ENCODE results near the gene SCGB1D1.
"Not testable (repeated sequence)": the region's sequence is repeated elsewhere in the genome, so short reads cannot be mapped to it uniquely, and the experiment has no call there.

The SCGB1D1 gene

DNA sequence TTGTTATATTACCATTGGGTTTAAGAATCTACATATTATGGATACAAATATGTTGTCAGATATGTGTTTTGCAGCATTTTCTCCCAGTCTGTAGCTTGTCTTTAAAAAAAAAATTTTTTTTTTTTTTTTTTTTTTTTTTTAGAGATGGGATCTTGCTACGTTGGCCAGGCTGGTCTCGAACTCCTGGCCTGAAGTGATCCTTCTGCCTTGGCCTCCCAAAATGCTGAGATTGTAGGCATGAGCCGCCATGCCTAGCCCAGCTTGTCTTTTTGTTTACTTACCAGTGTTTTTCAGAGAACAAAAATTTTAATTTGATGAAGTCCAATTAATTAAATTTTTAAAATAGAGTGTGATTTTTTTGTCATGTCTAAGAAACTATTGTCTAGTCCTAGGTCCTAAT, 36.4 kb upstream of the SCGB1D1 start:
- no peak overlapping the region for H3K4me3 ChIP-seq
- H3K27ac ChIP-seq: no peak overlapping the region

DNA sequence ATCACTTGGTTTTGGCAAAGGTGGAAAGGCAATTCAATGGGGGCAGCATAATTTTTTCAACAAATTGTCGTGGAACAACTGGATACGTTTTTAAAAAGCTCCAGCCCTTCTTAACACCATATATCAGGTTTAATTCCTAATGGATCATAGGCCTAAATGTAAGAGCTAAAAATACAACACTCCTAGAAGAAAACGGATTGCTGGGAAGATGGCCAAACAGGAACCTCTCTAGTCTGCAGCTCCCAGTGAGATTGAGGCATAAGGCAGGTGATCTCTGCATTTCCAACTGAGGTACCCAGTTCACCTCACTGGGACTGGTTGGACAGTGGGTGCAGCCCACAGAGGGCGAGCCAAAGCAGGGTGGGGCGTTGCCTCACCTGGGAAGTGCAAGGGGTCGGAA, 32.4 kb upstream of the SCGB1D1 start:
- Histone ChIP-seq H3K4me3 (no peak overlapping the region), H3K27ac (no peak overlapping the region)

GRCh38 chr11:62166371-62166770, 23.6 kb upstream of the SCGB1D1 start:
- H3K27ac ChIP-seq: no peak overlapping the region
- no peak overlapping the region for H3K4me3 ChIP-seq

DNA sequence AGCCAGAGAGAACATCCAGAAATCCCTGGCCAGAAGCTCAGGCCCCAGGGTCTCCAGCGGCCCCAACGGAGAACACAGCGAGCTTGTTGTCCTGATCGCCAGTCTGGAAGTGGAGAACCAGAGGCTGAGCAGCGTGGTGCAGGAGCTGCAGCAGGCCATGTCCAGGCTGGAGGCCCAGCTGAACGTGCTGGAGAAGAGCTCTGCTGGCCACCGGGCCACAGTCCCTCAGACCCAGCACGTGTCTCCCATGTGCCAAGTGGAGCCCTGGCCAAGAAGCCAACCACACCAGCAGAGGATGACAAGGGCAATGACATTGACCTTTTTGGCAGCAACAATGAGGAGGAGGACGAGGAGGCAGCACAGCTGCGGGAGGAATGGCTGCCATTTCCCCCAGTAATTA, 20.6 kb upstream of the SCGB1D1 start:
- no peak overlapping the region for H3K4me3 ChIP-seq

DNA sequence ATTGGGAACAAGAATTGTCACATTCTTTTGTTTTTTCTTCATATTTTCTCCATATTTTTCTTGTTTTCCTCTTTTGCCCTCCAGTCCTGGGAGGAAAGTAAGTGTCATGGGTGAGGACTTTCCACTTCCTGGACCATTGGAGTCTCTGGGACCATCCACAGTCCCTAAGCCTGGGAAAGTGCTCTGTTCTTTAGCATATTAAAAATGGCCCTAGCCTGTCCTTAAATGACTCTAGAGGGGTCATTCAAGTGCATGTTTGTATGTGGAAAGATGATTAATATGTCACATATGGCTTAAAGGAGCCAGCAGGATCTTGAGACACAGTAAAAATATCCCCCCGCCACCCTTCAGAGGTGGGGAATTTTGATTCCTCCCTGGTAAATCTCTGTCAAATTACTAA, 20.1 kb upstream of the SCGB1D1 start:
- no peak overlapping the region for H3K4me3 ChIP-seq
- no peak overlapping the region for H3K27ac ChIP-seq

More for the DNA sequence above, 20.6 kb upstream of the SCGB1D1 start:
- peak overlapping the region in 2 of 21 experiments; percentile 5 to 32 for H3K27ac ChIP-seq

GRCh38 chr11:62171261-62171723, 18.7 kb upstream of the SCGB1D1 start:
- Histone ChIP-seq H3K27ac (no peak overlapping the region), H3K4me3 (no peak overlapping the region)

GRCh38 chr11:62172294-62172693, 17.7 kb upstream of the SCGB1D1 start:
- Histone ChIP-seq H3K4me3 (no peak overlapping the region), H3K27ac (no peak overlapping the region)

DNA sequence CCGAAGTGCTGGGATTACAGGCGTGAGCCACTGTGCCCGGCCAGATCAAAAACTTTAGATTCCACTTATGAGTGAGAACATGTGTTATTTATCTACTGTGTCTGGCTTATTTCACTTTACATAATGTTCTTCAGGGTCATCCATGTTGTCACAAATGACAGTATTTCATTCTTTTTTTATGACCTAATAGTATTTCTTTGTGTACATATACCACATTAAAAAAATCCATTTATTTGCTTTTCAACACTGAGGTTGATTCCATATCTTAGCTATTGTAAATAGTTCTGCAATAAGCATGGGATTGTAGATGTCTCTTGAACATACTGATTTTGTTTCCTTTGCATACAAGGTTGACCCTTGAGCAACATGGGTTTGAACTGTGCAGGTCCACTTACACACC, 13.2 kb upstream of the SCGB1D1 start:
- Histone ChIP-seq H3K27ac (no peak overlapping the region), H3K4me3 (no peak overlapping the region)

DNA sequence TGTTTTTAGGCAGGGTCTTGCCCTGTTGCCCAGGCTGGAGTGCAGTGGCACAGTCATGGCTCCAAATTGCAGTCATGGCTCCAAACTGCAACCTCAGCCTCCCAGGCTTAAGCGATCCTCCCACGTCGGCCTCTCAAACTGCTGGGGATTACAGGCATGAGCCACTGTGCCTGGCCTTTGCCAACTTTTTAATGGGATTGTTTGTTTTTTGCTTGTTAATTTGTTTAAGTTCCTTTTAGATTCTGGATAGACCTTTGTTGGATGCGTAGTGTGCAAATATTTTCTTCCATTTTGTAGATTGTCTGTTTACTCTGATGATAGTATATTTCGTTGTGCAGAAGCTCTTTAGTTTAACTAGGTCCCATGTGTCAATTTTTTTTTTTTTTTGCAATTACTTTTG, 10.0 kb upstream of the SCGB1D1 start:
- Histone ChIP-seq H3K27ac (no peak overlapping the region), H3K4me3 (no peak overlapping the region)

- H3K4me3 ChIP-seq: no peak overlapping the region
- no peak overlapping the region for H3K27ac ChIP-seq
These were observed 8.9 kb upstream of the SCGB1D1 start for GRCh38 chr11:62181097-62181496.

- Histone ChIP-seq H3K27ac (no peak overlapping the region), H3K4me3 (no peak overlapping the region)
These were observed 7.7 kb upstream of the SCGB1D1 start for GRCh38 chr11:62182147-62182891.

DNA sequence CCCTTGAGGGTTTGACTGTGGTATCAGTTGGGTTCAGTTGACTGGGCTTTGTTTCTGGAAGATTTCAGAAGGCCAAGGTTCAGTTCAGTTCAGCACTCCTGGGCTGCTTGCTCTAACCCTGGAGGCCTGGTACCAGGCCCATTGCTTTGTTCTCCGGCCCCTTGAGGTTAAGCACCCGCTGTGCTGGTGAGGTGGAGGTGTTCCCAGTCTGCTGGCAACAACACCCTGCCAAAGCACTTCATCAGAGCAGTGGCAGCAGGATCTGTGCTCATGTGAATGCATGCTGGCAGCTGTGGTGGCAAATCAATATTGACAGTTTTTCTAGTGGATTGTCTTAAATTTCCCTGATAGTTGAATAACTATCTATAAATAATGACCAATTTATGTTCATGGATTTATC, 3.8 kb upstream of the SCGB1D1 start:
- Histone ChIP-seq H3K27ac (no peak overlapping the region), H3K4me3 (no peak overlapping the region)

DNA sequence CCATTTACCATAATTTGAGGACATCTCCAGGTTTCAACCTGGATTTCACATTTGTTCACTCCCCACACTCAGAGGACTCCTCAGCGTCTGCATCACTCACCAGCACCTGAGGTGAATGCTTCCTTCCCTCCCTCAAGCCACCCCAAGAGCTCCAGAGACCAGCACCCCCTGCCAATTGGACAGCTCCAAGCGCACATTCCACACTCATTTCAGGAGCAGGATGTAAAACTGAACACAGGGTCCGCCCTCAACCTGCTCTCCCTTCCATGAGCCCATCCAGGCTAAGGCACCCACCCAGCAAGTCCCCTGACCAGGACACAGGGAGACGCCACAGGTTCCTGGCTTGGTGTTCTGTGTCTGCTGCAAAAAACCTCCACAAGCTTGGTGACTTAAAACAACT, 3.9 kb downstream of the SCGB1D1 start:
- H3K27ac ChIP-seq: no peak overlapping the region
- no peak overlapping the region for H3K4me3 ChIP-seq

- not testable (repeated sequence) for H3K4me3 ChIP-seq, H3K27ac ChIP-seq
These were observed 5.0 kb downstream of the SCGB1D1 start for GRCh38 chr11:62195010-62195409.

DNA sequence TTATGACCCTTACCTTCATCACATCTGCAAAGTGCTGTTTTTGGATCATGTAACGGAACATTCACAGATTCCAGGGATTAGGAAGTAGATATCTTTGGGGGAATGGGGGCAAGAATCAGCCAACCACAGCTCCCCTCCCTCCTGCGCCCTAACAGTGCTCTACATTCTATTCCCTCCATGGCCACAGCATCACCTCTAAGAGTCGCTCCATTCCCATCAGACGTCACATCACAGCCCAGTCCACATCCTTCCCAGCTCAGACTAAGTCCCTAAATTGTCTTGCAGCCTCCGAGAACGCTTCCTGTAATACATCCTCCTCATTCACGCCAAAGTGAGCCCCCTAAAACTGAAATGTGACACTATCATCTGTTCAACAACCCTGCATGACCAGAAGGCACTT, 5.9 kb downstream of the SCGB1D1 start:
- Histone ChIP-seq H3K27ac (no peak overlapping the region), H3K4me3 (no peak overlapping the region)

GRCh38 chr11:62197400-62197799, 7.4 kb downstream of the SCGB1D1 start:
- H3K4me3 ChIP-seq, H3K27ac ChIP-seq: not testable (repeated sequence)

DNA sequence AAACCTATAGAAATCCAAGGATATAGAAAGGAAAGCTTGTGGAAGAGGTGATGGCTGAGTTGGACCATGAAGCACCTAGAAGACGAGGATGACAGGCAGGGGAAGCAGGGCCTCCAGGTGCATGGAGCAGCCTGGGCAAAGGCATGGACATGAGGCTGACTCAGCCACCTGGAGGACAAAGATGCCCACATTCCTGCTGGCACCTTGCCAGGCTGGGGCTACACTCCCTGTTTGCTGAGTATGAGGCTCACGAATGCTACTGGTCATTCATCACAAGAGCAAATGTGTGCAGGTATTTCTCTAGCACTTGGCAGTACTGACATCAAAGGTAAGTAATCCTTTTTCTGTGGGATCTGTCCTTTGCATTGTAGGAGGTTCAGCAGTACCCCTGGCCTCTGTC, 11.4 kb downstream of the SCGB1D1 start:
- H3K27ac ChIP-seq: no peak overlapping the region

GRCh38 chr11:62202910-62203309, 12.9 kb downstream of the SCGB1D1 start:
- H3K4me3 ChIP-seq: no peak overlapping the region
- no peak overlapping the region for H3K27ac ChIP-seq

More for the DNA sequence above, 11.4 kb downstream of the SCGB1D1 start:
- H3K4me3 ChIP-seq: no peak overlapping the region

GRCh38 chr11:62204430-62204829, 14.4 kb downstream of the SCGB1D1 start:
- H3K4me3 ChIP-seq: no peak overlapping the region

GRCh38 chr11:62205441-62205840, 15.4 kb downstream of the SCGB1D1 start:
- H3K27ac ChIP-seq: no peak overlapping the region
- H3K4me3 ChIP-seq: no peak overlapping the region

More at GRCh38 chr11:62204430-62204829, 14.4 kb downstream of the SCGB1D1 start:
- no peak overlapping the region for H3K27ac ChIP-seq

GRCh38 chr11:62206276-62207066, 16.5 kb downstream of the SCGB1D1 start:
- not testable (repeated sequence) for H3K4me3 ChIP-seq, H3K27ac ChIP-seq

Measured in skin epidermis (tissue), 12 donors.